B cell (primary cell): ENCODE data around the gene F13B. TPM values are rescaled to one million over a fixed set of nuclear protein-coding genes. Genes with fewer than 3 reads are reported as not detected.

Experiments used
- ATAC-seq: fragments of 200-7000 bp; cut with Tn5 transposase; one replicate; pipeline ENCODE4 v1.10.0; 2021; ENCODE audit warnings: low read depth, mild to moderate bottlenecking, moderate number of reproducible peaks, moderate library complexity
- CTCF ChIA-PET: fragments of 350-600 bp; sonication (Branson Sonifier 250); formaldehyde crosslinking; loops from one replicate; lab custom pipeline; 2021; ENCODE audit warnings: antibody characterized with exemption, inconsistent platforms; lab: Charles Lee
- POLR2A ChIA-PET: fragments of 350-600 bp; sonication (Branson Sonifier 250); formaldehyde crosslinking; loops from one replicate; lab custom pipeline; 2021; ENCODE audit warnings: antibody characterized with exemption; lab: Charles Lee
- DNase-seq: peaks from one replicate; pipeline ENCODE4 v3.0.0; 2013
- H2AFZ ChIP-seq: 2 replicates; pipeline ENCODE4 v1.6.1; 2012; ENCODE audit warnings: mild to moderate bottlenecking, low read depth, low read length; ENCODE audit not compliant: insufficient read depth, poor library complexity, severe bottlenecking
- H3K27ac ChIP-seq, 2 donors: 1 replicate in 1 of 2; 2 replicates in 1 of 2; pipeline ENCODE4 v1.5.1; 2012 to 2013; ENCODE audit warnings: low read length in 2 of 2, mild to moderate bottlenecking in 2 of 2, moderate library complexity in 1 of 2
- H3K27me3 ChIP-seq, 4 experiments: fragments of 200-600 bp in 1 of 4; sonication (generic) in 1 of 4; replicated peaks in 1 of 4; 1 replicate in 2 of 4; 2 replicates in 2 of 4; pipeline versions ENCODE4 v1.6.1 to v1.7.0; 2013 to 2016; ENCODE audit warnings: low read length in 3 of 4, mild to moderate bottlenecking in 2 of 4, mixed read lengths in 1 of 4, moderate library complexity in 1 of 4; ENCODE audit not compliant: insufficient read depth in 4 of 4, control insufficient read depth in 3 of 4; ENCODE audit errors: control extremely low read depth in 1 of 4
- H3K36me3 ChIP-seq, 2 experiments: replicated peaks in 1 of 2; 1 replicate in 1 of 2; 2 replicates in 1 of 2; pipeline versions ENCODE4 v1.6.1 to v1.7.1; 2013; ENCODE audit warnings: low read length in 1 of 2; ENCODE audit not compliant: insufficient read depth in 2 of 2, control insufficient read depth in 1 of 2; ENCODE audit errors: control extremely low read depth in 1 of 2, extremely low read depth in 1 of 2
- H3K4me1 ChIP-seq, 2 donors: fragments of 200-600 bp in 1 of 2; sonication (generic) in 1 of 2; 1 replicate in 1 of 2; 2 replicates in 1 of 2; pipeline versions ENCODE4 v1.5.1 to v1.6.1; 2013 to 2017; ENCODE audit warnings: low read length in 2 of 2; ENCODE audit not compliant: control insufficient read depth in 2 of 2, insufficient read depth in 2 of 2
- H3K4me2 ChIP-seq: replicated peaks from 2 replicates; pipeline ENCODE3; 2012; ENCODE audit warnings: mild to moderate bottlenecking, low read depth, low read length; ENCODE audit not compliant: poor library complexity, severe bottlenecking
- H3K4me3 ChIP-seq, 5 experiments: fragments of 200-600 bp in 1 of 5; sonication (generic) in 1 of 5; 1 replicate in 3 of 5; 2 replicates in 2 of 5; pipeline versions ENCODE4 v1.5.1 to v1.7.0; 2011 to 2016; ENCODE audit warnings: low read length in 4 of 5, mild to moderate bottlenecking in 4 of 5, low read depth in 2 of 5, control low read depth in 1 of 5, moderate library complexity in 1 of 5; ENCODE audit not compliant: insufficient read depth in 1 of 5; ENCODE audit errors: control extremely low read depth in 1 of 5, extremely low read depth in 1 of 5
- H3K79me2 ChIP-seq: fragments of 200-600 bp; sonication (generic); one replicate; pipeline ENCODE4 v1.6.0; 2016; ENCODE audit warnings: low read length; ENCODE audit not compliant: control insufficient read depth, insufficient read depth
- H3K9ac ChIP-seq: fragments of 200-600 bp; sonication (generic); 2 replicates; pipeline ENCODE4 v1.6.1; 2017; ENCODE audit warnings: mild to moderate bottlenecking, low read length, moderate library complexity
- H3K9me3 ChIP-seq, 3 donors: one replicate each; pipeline versions ENCODE4 v1.6.1 to v1.7.1; 2013; ENCODE audit warnings: low read length in 2 of 3; ENCODE audit not compliant: control insufficient read depth in 2 of 3, insufficient read depth in 1 of 3; ENCODE audit errors: control extremely low read depth in 1 of 3
- H4K20me1 ChIP-seq: 2 replicates; pipeline ENCODE4 v1.6.0; 2012; ENCODE audit warnings: mild to moderate bottlenecking, low read length; ENCODE audit not compliant: insufficient read depth, control insufficient read depth, poor library complexity, severe bottlenecking
- H3K27ac Mint-ChIP-seq: one replicate; pipeline ENCODE4 v1.8.0; 2021; ENCODE audit warnings: mixed read lengths
- H3K27me3 Mint-ChIP-seq: one replicate; pipeline ENCODE4 v1.8.0; 2021; ENCODE audit warnings: mixed read lengths
- H3K4me1 Mint-ChIP-seq: one replicate; pipeline ENCODE4 v1.8.0; 2021; ENCODE audit warnings: mixed read lengths
- H3K4me3 Mint-ChIP-seq: one replicate; pipeline ENCODE4 v1.8.0; 2021; ENCODE audit warnings: mixed read lengths
- H3K9me3 Mint-ChIP-seq: one replicate; pipeline ENCODE4 v1.8.0; 2022; ENCODE audit warnings: mixed read lengths; ENCODE audit not compliant: insufficient read depth
- EZH2 ChIP-seq: IDR thresholded peaks from 2 replicates; pipeline ENCODE4 v1.6.1; 2012; ENCODE audit warnings: borderline replicate concordance, low read depth, mild to moderate bottlenecking, moderate library complexity, low read length; ENCODE audit not compliant: insufficient read depth, poor library complexity, severe bottlenecking
- WGBS: methylation state at CpG from one replicate; pipeline ENCODE4 v1.1.5; 2013; ENCODE audit warnings: missing lambda C conversion rate; ENCODE audit not compliant: insufficient coverage; 5-methylcytosine and 5-hydroxymethylcytosine counted together
- intact Hi-C: fragments of 100-400 bp; cut with micrococcal nuclease; formaldehyde crosslinking; loops from one replicate; pipeline ENCODE4 v1.10.0; 2022
- polyA plus RNA-seq: library from polyadenylated mRNA; depleted of rRNA; stranded (reverse); fragments of >200 nt; gene quantifications from 2 replicates; pipeline ENCODE4 v1.2.3, GENCODE V29; 2012
- total RNA-seq, 2 donors: library from RNA; stranded (reverse); fragments of 120-200 nt in 1 of 2; gene quantifications; 1 replicate in 1 of 2; 2 replicates in 1 of 2; pipeline versions ENCODE4 v1.2.3 to v1.2.4, GENCODE V29; 2013 to 2022
- TF ChIP-seq, protein P1 (sequence below): fragments of 200-600 bp; IDR thresholded peaks from one replicate; pipeline ENCODE4 v1.8.0; 2022; ENCODE audit warnings: antibody characterized with exemption, mild to moderate bottlenecking

The F13B gene
- total and polyA plus RNA-seq, 2 donors (not counting 1 experiment from before 2014, with no cell fraction given) = not detected

DNA sequence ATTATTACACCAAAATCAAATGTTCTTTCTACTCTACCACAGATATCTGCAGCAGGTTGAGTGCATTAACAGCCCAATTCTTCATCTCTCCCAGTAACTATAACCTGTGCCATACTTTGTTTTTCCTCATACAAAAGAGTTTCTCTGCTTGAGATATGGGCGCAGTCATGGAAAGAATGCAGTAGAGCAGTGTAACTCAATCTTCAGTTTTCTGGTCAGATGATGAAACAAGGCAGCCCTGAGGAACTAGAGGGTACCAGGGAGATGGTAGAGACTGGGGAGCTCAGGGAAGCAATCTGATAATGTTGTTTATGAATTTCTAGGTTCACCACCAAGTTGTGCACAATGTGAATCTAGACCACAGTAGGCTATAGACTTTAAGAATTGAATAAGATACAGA, 39.8 kb upstream of the F13B start:
- H3K27ac Mint-ChIP-seq = no peak overlapping the region
- H3K4me3 ChIP-seq = no peak overlapping the region
- no peaks in the 10 kb centered on the region for H3K4me1 Mint-ChIP-seq
- H3K27me3 Mint-ChIP-seq = no peaks in the 10 kb centered on the region
- no peaks in the 10 kb centered on the region for H3K27me3 ChIP-seq
- no peak overlapping the region for H3K4me3 Mint-ChIP-seq
- H3K27ac ChIP-seq = no peak overlapping the region
- no peak for ATAC-seq
- H3K9ac ChIP-seq = no peak overlapping the region
- DNase-seq = no peak
- H3K9me3 Mint-ChIP-seq = no peaks in the 10 kb centered on the region
- CTCF ChIA-PET = no interaction called here
- H3K4me1 ChIP-seq = no peaks in the 10 kb centered on the region
- 100% methylated on average over 1 of the region's 1 CpG for WGBS
- no peaks in the 10 kb centered on the region for H3K79me2 ChIP-seq
- peaks cover 0 to 6% of the 10 kb centered on the region in 2 experiments for H3K36me3 ChIP-seq
- no peaks in the 10 kb centered on the region for H4K20me1 ChIP-seq
- no peak overlapping the region for H3K4me2 ChIP-seq
- H2AFZ ChIP-seq = no peak overlapping the region
- TF ChIP-seq EZH2 = no peak
- TF ChIP-seq, protein P1, sequence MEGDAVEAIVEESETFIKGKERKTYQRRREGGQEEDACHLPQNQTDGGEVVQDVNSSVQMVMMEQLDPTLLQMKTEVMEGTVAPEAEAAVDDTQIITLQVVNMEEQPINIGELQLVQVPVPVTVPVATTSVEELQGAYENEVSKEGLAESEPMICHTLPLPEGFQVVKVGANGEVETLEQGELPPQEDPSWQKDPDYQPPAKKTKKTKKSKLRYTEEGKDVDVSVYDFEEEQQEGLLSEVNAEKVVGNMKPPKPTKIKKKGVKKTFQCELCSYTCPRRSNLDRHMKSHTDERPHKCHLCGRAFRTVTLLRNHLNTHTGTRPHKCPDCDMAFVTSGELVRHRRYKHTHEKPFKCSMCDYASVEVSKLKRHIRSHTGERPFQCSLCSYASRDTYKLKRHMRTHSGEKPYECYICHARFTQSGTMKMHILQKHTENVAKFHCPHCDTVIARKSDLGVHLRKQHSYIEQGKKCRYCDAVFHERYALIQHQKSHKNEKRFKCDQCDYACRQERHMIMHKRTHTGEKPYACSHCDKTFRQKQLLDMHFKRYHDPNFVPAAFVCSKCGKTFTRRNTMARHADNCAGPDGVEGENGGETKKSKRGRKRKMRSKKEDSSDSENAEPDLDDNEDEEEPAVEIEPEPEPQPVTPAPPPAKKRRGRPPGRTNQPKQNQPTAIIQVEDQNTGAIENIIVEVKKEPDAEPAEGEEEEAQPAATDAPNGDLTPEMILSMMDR = no peak
- intact Hi-C loops = no loop called here
- POLR2A ChIA-PET = no interaction called here
- H3K9me3 ChIP-seq = no peaks in the 10 kb centered on the region

DNA sequence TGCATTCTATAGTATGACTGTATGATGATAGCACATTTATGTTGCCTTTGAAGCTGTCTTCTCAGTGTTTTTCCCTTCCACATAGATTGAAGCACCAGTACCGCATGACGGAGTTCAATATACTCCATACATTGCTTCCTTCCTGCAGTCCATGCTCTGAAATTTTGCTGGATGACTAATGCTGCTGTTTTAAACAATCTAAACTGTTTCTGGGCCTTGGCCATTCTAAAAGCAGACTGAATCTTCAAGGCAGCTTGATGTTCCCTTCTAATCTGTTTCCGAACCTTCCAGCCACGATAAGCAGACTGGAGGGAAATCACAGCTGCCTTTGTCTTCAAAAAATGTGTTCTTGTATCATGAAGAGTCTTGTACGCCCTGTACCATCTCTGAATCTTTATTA, 36.2 kb upstream of the F13B start:
- Histone ChIP-seq H3K9me3 (no peaks in the 10 kb centered on the region), H2AFZ (no peak overlapping the region), H3K36me3 (peaks cover 0 to 6% of the 10 kb centered on the region in 2 experiments), H3K79me2 (no peaks in the 10 kb centered on the region), H3K9ac (no peak overlapping the region), H3K4me1 (no peaks in the 10 kb centered on the region), H3K4me2 (no peak overlapping the region), H3K27ac (no peak overlapping the region), H3K4me3 (no peak overlapping the region), H4K20me1 (no peaks in the 10 kb centered on the region), H3K27me3 (no peaks in the 10 kb centered on the region)
- Mint-ChIP-seq H3K27me3 (no peaks in the 10 kb centered on the region), H3K4me1 (no peaks in the 10 kb centered on the region), H3K9me3 (no peaks in the 10 kb centered on the region), H3K4me3 (no peak overlapping the region), H3K27ac (no peak overlapping the region)
- no peak for DNase-seq
- CTCF ChIA-PET = no interaction called here
- intact Hi-C loops = no loop called here
- no peak for ATAC-seq
- WGBS = 95% methylated on average over 2 of the region's 5 CpGs
- POLR2A ChIA-PET = no interaction called here
- TF ChIP-seq, protein P1 = no peak
- no peak for TF ChIP-seq EZH2
